Measurements from ENCODE around the gene DPP10.
"Not testable (repeated sequence)": the region's sequence is repeated elsewhere in the genome, so short reads cannot be mapped to it uniquely, and the experiment has no call there.

DPP10 gene

DNA sequence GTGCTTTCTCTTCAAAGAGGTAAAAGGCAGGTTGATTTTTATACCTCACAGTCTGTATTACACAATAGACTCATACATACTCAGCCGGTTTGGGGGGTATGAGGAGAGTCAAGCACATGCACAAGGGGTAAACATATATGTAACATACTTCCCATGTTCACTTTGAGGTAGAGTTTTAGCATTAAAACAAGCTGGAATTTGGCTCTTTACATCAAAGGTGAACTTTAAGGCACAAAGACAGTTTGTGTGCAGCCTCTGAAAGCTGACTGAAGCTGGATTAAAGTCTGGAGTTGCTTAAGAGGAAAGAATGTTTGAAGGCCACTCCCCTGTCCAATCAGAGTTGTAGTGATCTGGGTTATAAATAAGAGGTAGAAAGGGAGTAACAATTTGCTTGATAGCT lies 282.0 kb downstream of the DPP10 start:
- no peak for DNase-seq (ENCODE audit: low spot score)

DNA sequence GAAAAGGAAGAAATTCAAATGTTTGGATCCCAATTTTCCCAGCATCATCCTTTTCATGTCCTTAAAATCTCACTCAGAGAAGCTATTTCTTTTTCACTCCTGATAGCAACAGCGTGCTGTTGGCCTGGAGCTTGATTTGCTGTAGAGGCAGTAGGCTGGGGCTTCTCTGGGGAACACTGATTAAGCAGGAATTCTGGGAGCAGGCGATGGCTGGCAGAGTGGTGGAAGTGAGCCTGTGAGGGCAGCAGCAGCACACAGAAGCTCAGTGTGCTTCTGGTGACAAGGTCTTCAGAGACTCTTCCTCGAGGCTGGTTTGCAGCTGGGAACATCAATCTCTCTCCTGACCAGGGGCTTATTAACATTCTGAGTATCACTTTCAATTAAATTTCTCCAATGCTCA lies 284.6 kb downstream of the DPP10 start:
- no peak for DNase-seq (ENCODE audit: low spot score)

DNA sequence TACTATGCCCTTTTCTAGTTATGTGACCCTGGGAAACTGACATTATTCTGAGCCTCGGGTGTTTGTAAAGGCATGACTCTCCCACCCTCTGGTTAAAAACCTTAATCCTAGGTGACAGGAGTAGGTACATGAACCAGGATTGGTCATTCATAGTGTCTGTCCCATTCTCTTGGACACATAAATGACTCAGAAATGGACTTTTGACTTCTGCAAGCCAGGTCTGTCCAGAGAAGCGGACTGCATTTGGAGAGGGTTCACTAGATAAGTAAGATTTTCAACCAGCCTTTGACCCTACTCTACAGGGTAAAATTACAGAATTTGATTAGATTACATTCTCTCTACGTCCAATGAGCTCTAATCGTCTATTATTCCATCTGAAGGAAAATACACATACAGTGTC lies 285.9 kb downstream of the DPP10 start:
- no peak for DNase-seq (ENCODE audit: low spot score)

DNA sequence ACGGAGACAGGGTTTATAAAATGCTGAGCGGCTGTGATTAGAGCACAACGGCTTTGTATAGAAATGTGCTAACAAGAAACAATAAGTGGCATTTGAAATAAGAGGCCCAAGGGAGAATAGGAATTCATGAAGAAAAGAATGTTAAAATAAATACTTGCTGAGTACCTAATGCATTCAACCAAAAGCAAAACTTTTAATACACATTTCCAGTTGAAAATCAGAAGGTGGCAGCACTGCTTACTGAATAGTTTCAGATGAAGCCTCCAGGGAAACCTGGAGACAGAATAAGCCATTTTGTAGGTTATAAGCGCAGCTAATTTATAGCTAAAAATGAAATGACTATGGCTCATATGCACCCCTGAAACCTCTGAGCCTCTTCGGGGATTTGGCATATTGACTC lies 286.6 kb downstream of the DPP10 start:
- DNase-seq (ENCODE audit: low spot score) = no peak

DNA sequence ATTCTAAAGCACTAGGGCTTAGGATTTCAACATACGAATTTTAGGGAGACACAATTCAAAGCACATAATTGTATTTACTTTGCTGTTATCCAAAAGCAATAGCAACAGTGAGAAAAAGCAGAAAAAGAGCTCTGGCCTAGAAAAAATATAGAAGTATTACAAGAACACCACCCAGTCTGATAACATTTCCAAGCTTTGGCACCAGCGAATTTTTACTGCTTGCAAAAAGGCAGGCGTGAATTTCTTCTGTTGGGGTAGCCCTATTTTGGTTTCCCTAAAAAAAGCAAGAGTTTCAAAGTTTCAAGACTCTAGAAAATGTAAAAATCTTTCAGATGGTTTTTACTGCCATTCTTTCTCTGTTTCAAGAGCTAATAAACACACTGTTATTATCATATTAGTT lies 292.7 kb downstream of the DPP10 start:
- no peak for DNase-seq (ENCODE audit: low spot score)

DNA sequence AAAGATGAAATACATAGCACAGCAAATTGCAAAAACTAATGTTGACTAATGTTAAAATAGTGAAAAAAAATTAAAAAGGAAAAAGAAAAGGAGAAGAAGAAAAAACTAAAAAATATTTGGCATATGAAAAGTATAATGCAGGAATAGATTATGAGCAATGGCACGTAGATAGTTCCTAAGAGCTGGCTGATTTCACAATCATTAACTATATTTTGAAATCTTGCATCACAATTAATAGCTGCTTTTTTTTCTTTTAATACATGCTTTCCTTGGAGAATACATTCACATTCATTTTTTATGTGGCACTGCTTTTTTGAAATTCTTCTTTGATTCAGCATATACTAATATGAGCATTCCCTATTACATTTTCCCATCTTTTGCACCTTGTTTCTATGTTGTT lies 299.8 kb downstream of the DPP10 start:
- DNase-seq (ENCODE audit: low spot score) = no peak

DNA sequence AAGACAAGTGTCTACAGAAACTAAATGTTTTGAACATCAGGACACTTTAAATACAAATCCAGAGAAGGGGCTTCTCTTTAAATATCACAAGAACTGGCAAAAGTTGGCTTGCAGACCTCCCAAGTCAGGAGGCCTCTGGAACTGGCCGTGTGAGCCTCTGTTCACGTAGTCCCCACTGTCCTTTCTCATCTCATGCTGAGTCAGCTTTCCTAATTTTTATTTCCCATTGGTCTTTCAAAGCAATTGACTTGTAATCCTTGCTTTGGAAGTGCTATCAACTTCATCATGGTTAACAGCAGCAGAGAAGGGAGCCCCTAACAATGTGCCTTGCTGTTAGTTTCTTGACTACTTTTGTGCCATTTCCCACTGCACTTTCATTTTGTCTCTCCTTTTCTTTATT lies 303.3 kb downstream of the DPP10 start:
- no peak for DNase-seq (ENCODE audit: low spot score)

DNA sequence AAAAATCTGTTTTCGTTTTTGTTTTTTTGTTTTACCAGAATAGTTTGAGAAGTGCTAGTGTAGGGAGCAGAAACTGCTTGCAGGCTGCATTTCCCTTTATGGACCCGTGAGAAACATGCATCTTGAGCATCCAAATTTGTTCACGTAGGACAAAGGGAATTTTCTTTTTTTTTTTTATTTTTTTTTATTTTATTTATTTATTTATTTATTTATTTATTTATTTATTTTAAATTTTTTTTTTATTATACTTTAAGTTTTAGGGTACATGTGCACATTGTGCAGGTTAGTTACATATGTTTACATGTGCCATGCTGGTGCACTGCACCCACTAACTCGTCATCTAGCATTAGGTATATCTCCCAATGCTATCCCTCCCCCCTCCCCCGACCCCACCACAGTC lies 305.7 kb downstream of the DPP10 start:
- DNase-seq (ENCODE audit: low spot score) = not testable (repeated sequence)

DNA sequence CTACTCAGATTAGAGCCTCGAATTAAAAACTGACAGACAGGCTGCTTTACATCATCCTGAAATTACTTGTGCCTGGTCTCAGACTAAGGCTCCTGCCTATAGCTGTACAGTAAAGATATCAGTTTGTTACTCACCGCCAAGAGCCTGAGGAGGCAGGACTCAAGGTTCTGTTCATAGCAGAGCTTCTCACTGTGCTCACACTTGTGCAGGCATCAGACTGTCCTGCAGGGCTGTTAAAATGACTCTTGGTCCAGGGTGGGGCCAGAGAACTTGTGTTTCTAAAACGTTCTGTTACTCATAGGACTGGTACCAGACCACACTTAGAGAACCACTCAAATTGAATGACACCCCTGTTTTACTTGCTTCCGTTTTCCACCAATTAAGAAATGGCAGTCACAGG lies 310.0 kb downstream of the DPP10 start:
- DNase-seq (ENCODE audit: low spot score) = no peak

DNA sequence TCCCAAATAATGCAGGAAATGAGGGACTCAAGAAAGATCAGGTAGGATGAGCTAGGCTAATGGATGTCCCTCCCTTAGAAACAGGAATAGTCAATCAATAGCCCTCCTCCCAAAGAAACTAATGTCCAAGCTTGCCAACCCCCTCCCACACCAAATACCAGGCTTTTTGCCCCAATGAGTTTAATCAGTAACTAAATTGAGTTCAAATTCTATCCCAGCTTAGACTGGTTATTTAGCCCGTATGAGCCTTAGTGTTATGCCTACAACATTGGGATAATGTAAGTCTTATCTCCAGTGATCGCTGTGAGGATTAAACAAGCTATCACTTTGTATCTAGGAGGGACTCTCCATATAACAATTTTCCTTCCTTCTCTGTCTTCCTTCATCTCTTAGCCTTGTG lies 310.7 kb downstream of the DPP10 start:
- DNase-seq (ENCODE audit: low spot score) = no peak

DNA sequence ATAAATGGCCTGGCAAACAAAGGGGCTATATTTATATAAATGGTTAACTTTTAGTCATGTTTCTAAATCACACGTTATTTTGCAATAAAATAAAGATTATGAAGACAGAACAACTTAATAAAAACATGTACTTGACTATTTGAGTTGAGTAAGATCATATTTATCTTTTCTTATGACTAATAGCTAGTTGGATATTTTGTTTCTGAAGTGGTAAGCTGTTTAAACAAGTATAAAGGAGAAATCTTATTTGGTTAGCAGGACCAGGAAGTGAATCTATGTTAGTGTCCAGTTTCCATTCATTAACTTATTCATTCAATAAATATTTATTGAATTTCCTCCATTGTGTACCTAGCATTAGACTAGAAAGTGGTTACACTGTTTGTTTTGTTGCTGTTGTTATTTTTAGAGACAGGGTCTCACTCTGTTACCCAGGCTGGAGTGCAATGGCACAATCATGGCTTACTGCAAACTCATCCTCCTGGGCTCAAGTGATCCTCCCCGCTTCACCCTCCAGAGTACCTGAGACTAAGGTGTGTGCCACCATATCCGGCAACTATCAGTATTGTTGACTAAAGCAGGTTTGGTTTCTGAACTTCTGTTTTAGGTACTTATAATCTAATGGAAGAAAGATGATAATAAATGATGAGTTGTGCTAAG lies 312.6 kb downstream of the DPP10 start:
- no peak for DNase-seq (ENCODE audit: low spot score)

DNA sequence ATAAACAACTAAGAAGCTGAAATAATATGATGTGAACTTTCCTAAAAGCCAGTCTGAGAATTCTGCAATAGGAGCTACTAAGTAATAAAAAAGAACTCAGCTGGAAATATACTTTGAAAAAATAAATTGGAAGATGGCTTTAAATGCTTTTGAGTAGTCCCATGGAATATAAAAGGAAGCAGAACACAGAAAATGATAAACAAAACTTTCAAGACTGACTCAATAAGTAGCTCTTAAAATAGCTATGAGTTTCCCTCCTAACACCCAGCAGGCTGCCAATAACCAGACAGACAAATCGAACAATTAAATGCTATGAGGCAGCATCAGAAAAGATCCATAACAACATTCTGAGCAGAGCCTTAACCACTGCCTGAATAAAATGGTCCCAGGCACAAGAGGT lies 319.9 kb downstream of the DPP10 start:
- DNase-seq (ENCODE audit: low spot score) = no peak

DNA sequence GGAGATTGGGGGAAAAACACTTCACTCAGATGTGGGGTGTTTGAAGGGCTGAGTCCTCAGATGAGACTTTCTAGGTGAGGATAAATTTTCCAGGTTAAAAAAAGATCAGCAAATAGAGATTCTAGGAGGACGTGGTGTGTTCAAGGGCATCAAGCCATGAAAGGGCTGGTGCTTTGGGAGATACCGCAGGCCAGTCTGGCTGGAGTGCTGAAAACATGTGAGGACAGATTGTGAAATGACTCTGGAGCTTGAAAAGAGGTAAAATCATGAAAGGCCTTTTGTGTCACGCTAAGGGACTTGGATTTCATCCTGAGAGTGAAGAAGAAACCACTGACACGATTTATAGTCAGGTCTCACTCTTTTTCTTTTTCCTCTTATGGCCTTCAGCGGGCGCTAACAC lies 320.5 kb downstream of the DPP10 start:
- no peak for DNase-seq (ENCODE audit: low spot score)

DNA sequence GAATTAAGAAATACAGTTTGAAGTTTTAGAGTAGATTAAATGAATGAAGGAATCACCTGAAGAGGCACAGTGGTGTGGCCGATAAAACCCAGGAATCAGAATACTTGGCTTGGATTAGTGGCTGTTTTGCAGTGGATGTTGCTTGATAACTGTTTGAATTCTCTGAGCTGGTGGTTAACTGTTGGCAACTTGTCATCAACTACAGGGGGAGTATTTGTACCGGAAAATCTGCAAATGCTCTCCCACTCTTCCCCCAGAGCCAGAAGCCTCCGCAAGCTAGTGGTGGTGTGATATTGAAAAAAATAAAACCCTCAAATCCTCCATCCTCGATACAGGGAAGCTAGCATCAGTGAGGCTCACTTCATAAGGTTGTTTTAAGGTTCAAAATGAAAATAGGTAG lies 326.7 kb downstream of the DPP10 start:
- DNase-seq (ENCODE audit: low spot score) = no peak

DNA sequence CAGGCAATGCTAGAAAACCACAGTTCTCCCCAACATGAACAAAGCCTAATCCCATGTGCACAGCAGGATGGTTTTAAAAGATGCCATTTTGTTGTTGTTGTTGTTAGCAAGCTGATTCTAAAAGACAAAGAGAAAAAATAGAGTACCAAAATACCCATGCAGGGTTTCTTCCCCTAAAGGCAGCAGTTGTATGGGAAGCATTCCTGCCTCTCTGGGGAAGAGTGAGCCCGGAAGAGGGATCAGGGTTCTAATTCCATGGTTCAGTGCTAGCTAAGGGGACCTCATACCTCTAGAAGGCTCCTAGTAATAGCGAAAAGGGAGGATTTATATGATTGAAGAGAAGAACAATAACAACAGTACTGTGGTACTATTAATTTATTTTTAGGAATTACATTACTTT lies 327.6 kb downstream of the DPP10 start:
- DNase-seq (ENCODE audit: low spot score) = no peak

DNA sequence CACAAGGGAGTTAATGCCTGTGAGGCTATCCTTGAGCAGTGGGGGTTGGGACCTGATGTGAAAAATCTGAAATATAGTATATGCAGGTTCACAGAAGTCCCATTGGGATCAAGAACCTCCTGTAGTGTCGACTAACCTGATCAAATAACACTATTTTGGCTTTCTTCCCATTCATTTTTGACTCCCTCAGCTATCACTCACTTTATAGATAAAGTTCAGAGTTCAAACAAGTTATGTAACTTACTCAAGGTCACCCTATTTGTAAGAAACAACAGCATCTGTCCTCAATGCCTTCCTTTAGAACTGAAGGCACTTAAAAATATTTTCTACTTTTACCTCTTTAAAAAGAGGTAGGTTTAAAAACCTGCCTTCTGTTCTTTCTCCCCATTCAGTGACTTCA lies 341.6 kb downstream of the DPP10 start:
- no peak for DNase-seq (ENCODE audit: low spot score)

DNA sequence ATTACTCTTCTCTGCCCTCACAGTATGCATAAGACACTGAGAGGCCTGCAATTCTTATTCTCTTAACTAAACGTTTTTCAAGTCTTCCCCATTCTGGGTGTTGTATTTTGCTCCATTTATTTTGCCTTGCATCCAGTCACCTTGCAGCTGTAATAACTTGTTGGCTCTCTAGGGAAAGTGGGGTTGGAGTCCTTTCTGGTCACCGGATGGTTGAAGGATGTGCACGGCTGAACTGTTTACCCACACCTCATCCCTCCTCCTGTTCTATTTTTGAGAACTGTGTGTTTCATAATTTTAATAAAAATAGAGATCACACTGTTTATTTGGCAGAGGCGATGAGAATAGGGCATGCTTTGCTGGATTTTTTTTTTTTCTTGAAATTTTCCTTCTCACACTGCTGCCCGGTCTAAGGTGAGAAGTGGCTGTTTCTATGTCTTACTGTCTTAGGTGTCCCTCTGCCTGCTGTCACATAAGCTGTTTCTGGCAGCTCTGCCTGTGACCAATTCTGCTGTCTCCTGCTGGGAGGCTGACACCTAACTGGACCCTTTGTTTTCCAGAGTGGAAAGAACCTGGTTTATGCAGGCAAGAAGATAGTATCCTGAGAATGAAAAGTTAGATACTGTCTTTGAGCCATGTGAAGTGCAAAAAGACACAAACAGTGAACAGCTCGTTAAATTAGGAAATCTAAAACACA lies 342.6 kb downstream of the DPP10 start:
- no peak for DNase-seq (ENCODE audit: low spot score)

DNA sequence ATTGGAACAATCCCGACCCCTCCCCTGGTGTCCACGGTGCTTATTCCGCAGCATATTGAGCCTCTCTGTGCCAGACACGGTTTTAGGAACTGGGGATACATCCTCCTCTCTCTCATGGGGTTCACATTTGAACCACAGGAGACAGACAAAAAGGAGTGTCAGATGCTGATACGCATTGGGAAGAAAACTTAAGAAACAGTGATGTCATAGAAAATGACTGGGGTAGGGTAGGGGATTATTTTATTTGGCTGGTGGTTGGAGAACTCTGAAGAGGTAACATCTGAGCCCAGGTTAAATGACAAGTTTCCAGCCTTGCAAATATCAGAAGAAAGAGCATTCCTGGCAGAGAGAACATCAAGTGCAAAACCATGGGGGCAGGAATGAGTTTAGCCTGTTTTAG lies 344.5 kb downstream of the DPP10 start:
- no peak for DNase-seq (ENCODE audit: low spot score)

DNA sequence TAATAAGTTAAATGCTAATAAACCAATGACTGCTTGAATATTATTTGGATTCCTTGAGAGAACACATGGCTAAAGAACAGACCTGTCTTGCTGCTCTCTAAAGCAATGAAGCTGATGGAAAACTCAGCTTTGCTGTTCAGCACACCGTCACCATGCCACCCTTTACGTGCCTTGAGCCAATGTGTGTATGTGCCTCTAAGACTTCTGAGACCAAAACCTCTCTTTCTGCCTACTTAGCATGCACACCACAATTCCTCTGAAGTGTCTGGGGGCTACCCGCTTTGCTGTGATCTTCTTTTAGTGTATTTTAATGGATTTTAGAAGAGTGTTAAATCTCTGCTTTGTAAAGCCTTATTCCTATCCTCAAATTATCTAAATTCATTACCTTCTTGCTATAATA lies 345.0 kb downstream of the DPP10 start:
- DNase-seq (ENCODE audit: low spot score) = no peak

DNA sequence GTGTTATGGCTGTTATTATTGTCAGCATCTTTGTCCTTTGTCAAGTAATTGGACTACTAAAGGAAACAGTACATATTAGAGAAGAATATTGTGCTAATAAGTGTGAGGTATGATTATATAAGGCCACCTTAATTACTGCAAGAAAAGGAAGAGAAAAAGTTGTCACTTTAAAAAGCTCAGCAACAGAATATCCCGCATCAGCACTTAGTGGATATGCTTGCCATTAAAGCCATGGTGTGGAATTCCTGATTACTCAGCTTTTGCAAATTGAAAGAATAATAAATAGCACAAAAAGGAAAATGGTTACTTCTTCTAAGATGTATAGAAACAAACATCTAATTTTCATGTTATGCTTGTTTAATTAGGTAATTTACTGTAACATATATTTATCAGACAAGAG lies 347.5 kb downstream of the DPP10 start:
- DNase-seq (ENCODE audit: low spot score) = no peak

DNA sequence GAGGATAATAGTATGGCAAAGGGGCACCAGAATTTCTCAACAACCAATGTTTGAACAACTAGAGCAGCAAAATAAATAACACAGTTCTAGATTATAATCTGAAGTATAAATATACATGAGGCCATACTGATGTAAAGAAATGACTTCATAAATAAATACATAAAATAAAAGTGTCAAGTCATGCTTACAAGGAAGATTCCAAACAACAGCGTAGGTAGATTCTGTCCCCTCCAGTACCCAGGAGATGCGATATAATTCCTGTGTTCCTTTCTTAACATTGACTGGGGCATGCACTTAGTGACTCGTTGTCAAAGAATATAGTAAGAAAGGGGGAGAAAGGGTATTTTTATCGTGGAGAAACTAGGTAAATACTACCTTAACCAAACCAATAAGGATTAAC lies 355.1 kb downstream of the DPP10 start:
- no peak for DNase-seq (ENCODE audit: low spot score)

DNA sequence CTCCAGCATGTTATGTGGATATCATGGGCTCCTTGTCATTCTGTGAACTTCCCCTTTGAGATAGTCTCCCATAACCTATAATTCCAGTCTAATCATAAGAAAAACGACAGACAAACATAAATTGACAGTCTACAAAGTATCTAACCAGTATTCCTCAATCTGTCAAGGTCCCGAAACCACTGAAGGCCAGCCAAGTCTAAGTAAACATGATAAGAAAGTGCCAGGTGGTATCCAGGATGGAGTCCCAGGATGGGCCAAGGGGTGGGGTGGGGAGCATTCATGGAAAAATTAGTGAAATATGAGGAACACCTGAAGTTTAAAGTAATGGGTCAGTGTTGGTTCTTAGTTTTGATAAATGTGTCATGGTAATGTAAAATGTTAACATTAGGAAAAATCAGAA lies 355.5 kb downstream of the DPP10 start:
- DNase-seq (ENCODE audit: low spot score) = no peak

DNA sequence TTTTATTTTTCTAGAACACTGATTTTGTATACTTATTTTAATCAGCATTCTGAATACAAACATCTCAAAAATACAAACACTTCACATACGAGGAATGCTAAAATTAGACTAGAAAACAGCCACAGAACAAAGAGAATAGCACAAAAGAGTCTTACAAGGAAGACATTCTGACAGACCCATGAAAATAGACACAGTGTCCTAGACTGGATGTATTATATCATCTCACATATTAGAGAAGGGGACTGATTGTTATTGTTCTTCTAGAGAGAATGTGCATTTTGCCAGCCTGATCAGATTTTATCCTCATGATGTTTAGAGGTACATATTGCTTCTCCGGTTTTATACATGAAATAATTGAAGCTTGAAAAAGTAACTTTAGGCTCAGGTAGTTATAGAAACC lies 357.9 kb downstream of the DPP10 start:
- no peak for DNase-seq (ENCODE audit: low spot score)

DNA sequence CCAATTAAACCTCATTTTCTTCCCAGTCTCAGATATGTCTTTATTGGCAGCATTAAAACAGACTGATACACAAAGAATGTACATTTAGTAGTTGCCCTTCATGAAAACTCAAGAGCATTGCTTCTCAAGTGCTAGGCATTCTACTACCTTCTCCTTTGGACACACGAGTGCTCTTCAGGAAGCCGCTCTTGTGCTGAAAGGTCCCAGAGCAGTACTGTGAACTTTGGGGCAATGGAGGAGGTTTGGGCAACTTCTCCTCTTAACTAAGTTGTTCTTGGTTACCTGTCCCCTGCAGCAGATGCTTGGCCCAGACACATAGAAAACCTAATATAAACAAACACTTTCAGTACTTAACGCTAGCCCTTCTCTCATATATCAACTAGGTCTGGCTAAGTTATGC lies 362.8 kb downstream of the DPP10 start:
- DNase-seq (ENCODE audit: low spot score) = no peak

All from GM03348 (cell line).